Measurements from ENCODE around the gene RIT2.

Gene RIT2

GRCh38 chr18:43081396-43081795, 34.1 kb downstream of the RIT2 start:
- DNase-seq (ENCODE audit: low read depth, low spot score): no peak

DNA sequence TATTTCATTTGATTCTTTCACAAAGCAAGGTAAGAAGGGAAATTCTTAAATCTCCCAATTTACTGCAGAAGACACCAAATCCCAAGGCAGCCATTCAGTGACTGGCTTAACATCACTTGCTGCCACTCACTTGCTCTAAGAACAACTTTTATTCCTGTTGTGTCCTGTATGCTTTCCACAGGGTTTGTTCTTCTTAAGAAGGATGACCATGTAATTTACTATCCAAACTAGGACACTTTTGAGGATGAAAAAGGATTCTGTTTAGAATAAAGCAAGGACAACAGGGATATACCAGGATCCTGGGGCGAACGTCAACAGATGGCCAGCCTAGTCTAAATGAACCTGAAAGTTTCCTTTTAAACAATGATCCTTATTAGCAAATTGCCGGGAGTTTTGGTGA, 34.8 kb downstream of the RIT2 start:
- DNase-seq (ENCODE audit: low read depth, low spot score): no peak

DNA sequence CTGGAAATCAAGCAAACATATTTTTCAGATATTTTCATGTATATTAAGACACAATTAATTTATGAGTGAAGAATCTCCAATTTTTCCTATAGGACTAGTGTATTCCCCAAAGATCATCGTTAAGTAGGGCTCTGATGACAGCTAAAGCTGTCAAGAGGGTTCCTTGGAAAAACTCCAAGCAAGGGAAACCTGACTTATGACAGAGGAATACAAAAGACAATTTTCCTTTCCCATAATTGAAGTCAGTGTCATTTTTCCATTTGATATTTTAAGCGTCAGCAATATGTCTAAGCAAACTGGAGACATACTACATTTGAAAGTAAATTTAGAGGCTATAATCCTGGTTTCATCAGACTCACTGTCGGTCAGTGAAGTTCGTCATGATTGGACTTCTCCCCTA, 36.1 kb downstream of the RIT2 start:
- DNase-seq (ENCODE audit: low read depth, low spot score): no peak

DNA sequence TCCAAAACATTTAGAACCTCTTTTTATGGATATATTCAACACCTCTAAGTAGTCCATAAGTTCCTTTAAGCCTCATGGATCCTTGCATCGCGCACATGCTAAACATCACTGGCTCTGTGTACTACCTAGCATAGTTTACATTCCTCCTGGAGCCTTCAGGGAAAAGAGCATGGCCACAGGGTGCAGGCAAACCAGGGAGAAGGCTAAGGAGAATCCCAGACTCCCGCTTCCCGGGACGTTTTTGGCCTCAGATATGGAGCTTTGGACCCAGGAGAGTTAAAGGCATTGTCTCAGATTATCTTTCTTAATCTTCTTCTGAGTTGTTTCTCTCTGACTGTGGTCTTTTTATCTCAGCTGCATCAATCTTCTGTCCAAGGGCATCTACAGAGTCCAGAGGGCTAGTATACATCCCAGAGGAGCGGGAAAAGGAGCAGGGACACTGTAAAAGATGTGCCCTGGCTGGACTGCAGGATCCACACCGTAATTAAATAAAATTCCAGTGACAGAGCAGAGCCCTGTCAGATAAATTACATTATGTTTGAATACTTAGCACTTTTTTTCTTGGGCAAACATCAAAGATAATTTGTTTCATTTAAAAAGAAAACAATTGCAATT, 36.9 kb downstream of the RIT2 start:
- DNase-seq (ENCODE audit: low read depth, low spot score): peak; percentile 67

- DNase-seq (ENCODE audit: low read depth, low spot score): no peak
Observed at GRCh38 chr18:43077510-43078308, 37.8 kb downstream of the RIT2 start.

DNA sequence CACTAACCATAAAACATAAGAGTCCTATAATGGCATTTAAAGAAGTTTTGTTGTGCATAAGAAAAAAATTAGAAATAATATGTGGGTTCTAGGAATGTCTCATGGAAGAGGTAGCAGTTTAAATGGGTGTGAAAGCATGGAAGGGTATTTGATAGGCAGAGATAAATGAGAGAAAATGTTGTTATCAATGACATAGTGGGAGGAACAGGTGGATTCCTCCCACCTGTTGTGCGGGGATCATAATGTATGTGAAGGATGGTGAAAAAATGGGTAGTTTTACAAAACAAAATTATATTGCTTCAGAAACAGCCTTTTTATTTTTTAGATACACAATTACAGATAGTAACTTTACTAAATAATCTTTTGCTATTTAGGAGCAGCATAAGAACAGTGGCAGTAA, 41.7 kb downstream of the RIT2 start:
- no peak for DNase-seq (ENCODE audit: low read depth, low spot score)

GRCh38 chr18:43068781-43069180, 46.7 kb downstream of the RIT2 start:
- DNase-seq (ENCODE audit: low read depth, low spot score): peak; percentile 18

DNA sequence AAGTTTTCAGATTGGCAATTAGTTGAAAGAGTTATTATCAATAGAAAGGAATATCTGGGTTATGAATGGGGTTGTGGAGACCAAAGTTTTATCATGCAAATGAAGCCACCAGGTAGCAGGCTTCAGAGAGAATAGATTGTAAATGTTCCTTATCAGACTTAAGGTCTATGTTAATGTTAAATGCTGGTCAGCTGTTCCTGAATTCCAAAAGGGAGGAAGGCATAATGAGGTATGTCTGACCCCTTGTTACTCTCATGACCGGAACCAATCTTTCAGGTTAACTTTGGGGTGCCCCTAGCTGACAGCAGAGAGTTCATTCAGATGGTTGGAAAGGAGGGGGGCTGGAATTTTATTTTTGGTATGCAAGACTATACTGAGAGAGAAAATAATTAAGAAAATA, 47.9 kb downstream of the RIT2 start:
- peak; percentile 6 for DNase-seq (ENCODE audit: low read depth, low spot score)

- DNase-seq (ENCODE audit: low read depth, low spot score): no peak
Observed at GRCh38 chr18:43061816-43062215, 53.7 kb downstream of the RIT2 start.

- DNase-seq (ENCODE audit: low read depth, low spot score): no peak
Observed at GRCh38 chr18:43061318-43061717, 54.2 kb downstream of the RIT2 start.

DNA sequence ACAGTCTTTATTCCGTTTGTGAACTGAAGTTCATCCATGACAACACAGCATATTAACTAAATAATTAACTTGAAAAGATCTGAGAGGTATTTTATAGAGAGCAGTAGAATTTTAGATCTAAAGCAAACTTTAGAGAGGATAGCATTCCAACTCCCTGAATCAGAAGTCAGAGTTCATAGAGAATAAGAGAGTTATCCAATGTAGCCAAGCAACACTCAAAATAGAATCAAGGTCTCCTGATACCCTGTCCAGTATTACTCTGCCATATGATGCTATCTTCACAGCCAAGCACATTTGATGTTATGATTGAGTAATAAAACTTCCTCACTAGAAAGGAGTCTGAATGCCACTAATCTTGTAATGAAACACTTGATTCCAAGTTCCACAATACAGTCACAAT, 55.5 kb downstream of the RIT2 start:
- no peak for DNase-seq (ENCODE audit: low read depth, low spot score)

GRCh38 chr18:43054815-43055519, 60.5 kb downstream of the RIT2 start:
- DNase-seq (ENCODE audit: low read depth, low spot score): no peak

- no peak for DNase-seq (ENCODE audit: low read depth, low spot score)
Observed at GRCh38 chr18:43049021-43049420, 66.5 kb downstream of the RIT2 start.

GRCh38 chr18:43046322-43046721, 69.2 kb downstream of the RIT2 start:
- DNase-seq (ENCODE audit: low read depth, low spot score): no peak

DNA sequence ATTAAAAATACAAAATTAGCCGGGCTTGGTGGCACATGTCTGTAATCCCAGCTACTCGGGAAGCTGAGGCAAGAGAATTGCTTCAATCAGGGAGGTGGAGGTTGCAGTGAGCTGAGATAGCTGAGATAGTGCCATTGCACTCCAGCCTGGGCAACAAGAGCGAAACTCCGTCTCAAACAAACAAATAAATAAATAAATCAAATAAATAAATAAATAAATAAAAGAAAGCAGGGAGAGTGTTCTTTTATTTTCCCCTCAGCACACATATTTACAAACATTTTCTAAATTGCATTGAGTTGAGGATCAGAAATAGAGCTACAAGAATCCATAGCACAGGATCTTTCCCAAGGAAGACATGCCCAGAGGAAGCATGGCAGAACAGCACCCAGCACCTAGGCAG, 71.9 kb downstream of the RIT2 start:
- DNase-seq (ENCODE audit: low read depth, low spot score): no peak

GRCh38 chr18:43040281-43040680, 75.2 kb downstream of the RIT2 start:
- DNase-seq (ENCODE audit: low read depth, low spot score): no peak

- DNase-seq (ENCODE audit: low read depth, low spot score): peak; percentile 66
Observed at GRCh38 chr18:43034683-43035500, 80.6 kb downstream of the RIT2 start.

DNA sequence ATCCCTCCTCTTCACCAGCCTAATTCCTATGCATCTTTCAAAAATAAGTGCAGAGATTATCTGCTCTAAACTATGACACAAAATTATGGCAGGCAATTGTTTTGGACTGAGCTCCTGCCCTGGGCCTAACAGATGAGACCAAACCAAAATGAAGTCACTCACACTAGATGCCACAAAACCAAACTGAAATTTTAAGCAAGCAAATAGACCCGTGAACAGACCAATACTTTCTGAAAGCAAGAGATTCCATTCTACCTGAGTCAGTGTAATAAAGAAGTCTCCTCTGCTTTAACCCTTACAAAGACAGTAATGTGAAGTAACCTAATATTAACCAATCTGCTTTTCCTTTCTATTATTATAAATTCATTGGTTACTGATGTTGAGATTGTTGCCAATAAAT, 84.3 kb downstream of the RIT2 start:
- no peak for DNase-seq (ENCODE audit: low read depth, low spot score)

GRCh38 chr18:43029414-43029813, 86.1 kb downstream of the RIT2 start:
- no peak for DNase-seq (ENCODE audit: low read depth, low spot score)

DNA sequence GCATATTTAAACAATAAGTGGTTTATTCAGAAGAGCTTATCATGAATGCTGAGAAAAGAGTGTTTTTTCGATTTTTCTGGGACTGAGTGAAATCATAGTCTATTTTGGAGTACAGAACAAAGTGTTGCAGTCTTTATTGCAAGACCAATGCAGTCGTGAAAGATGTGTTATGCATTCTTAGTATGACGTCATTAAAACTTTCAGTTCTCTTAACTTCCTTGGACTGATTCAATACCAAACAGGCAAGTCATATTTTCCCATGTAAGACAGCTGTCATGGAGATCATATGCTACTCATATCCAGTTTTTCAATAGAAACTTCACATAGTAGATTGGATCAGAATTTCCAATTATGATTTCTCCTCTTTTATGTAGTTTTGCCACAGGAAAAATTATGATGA, 92.6 kb downstream of the RIT2 start:
- no peak for DNase-seq (ENCODE audit: low read depth, low spot score)

- DNase-seq (ENCODE audit: low read depth, low spot score): no peak
Observed at GRCh38 chr18:43017622-43018021, 97.9 kb downstream of the RIT2 start.

GRCh38 chr18:43013486-43013885, 102.0 kb downstream of the RIT2 start:
- DNase-seq (ENCODE audit: low read depth, low spot score): no peak

Data from ELF-1 (cell line).